Activated T-helper 1 cell treated with anti-CD3 and anti-CD28 coated beads, Interleukin-12 subunit alpha, Interleukin-12 subunit beta, Interleukin-2, Interleukin-4 antibody, amounts not matched to agents 30 ng/mL and 10 ng/mL and 1 ng/mL, durations not matched to agents 14 hours and 24 hours and 36 hours (primary cell): ENCODE data around the gene ANKRD17. TPM values are rescaled to one million over a fixed set of nuclear protein-coding genes. Genes with fewer than 3 reads are reported as not detected.

ENCODE experiments used
- DNase-seq: peaks from one replicate; pipeline ENCODE4 v3.0.0; 2021; ENCODE audit warnings: low spot score
- H3K27ac Mint-ChIP-seq: one replicate; pipeline ENCODE4 v1.8.0; 2021; ENCODE audit warnings: mild to moderate bottlenecking, mixed read lengths
- H3K27me3 Mint-ChIP-seq: one replicate; pipeline ENCODE4 v1.8.0; 2022; ENCODE audit warnings: mild to moderate bottlenecking, moderate library complexity, mixed read lengths; ENCODE audit not compliant: insufficient read depth
- H3K36me3 Mint-ChIP-seq: one replicate; pipeline ENCODE4 v1.8.0; 2021; ENCODE audit warnings: low read depth, mixed read lengths
- H3K4me1 Mint-ChIP-seq: one replicate; pipeline ENCODE4 v1.8.0; 2021; ENCODE audit warnings: low read depth, mixed read lengths
- H3K4me3 Mint-ChIP-seq: one replicate; pipeline ENCODE4 v1.8.0; 2021; ENCODE audit warnings: mild to moderate bottlenecking, moderate library complexity, mixed read lengths
- H3K9me3 Mint-ChIP-seq: one replicate; pipeline ENCODE4 v1.8.0; 2021; ENCODE audit warnings: mixed read lengths
- intact Hi-C: fragments of 100-400 bp; cut with micrococcal nuclease; formaldehyde crosslinking; loops from one replicate; pipeline ENCODE4 v1.15.1; 2024
- total RNA-seq: library from RNA; stranded (reverse); gene quantifications from 2 replicates; pipeline ENCODE4 v1.2.3, GENCODE V29; 2022

Gene ANKRD17
- total RNA-seq, 1 donor from 2014 or later = 68.6 TPM

- H3K9me3 Mint-ChIP-seq = peaks cover 13% of the 10 kb centered on the region
- no peak for DNase-seq
- H3K4me1 Mint-ChIP-seq = peaks cover 7% of the 10 kb centered on the region
- H3K27ac Mint-ChIP-seq = no peak overlapping the region
- H3K27me3 Mint-ChIP-seq = no peaks in the 10 kb centered on the region
- H3K4me3 Mint-ChIP-seq = no peak overlapping the region
- peaks cover 2% of the 10 kb centered on the region for H3K36me3 Mint-ChIP-seq
- intact Hi-C loops = no loop called here
Observed at GRCh38 chr4:73037057-73037456, 221.5 kb downstream of the ANKRD17 start.

GRCh38 chr4:73036123-73036522 lies 222.5 kb downstream of the ANKRD17 start:
- no peak for DNase-seq
- Mint-ChIP-seq H3K27me3 (no peaks in the 10 kb centered on the region), H3K9me3 (peaks cover 13% of the 10 kb centered on the region), H3K4me3 (no peak overlapping the region), H3K27ac (no peak overlapping the region), H3K36me3 (peaks cover 2% of the 10 kb centered on the region), H3K4me1 (peaks cover 7% of the 10 kb centered on the region)
- intact Hi-C loops = no loop called here

GRCh38 chr4:73034896-73035295 lies 223.7 kb downstream of the ANKRD17 start:
- H3K4me1 Mint-ChIP-seq = peaks cover 7% of the 10 kb centered on the region

GRCh38 chr4:73028621-73029020 lies 230.0 kb downstream of the ANKRD17 start:
- H3K4me1 Mint-ChIP-seq = no peaks in the 10 kb centered on the region
- peaks cover 3% of the 10 kb centered on the region for H3K27me3 Mint-ChIP-seq
- intact Hi-C loops = no loop called here
- no peak overlapping the region for H3K4me3 Mint-ChIP-seq
- H3K9me3 Mint-ChIP-seq = no peaks in the 10 kb centered on the region
- H3K27ac Mint-ChIP-seq = no peak overlapping the region
- no peak for DNase-seq
- H3K36me3 Mint-ChIP-seq = no peaks in the 10 kb centered on the region

More at GRCh38 chr4:73034896-73035295, 223.7 kb downstream of the ANKRD17 start:
- Mint-ChIP-seq H3K27me3 (no peaks in the 10 kb centered on the region), H3K27ac (no peak overlapping the region), H3K4me3 (no peak overlapping the region), H3K36me3 (peaks cover 2% of the 10 kb centered on the region), H3K9me3 (peaks cover 13% of the 10 kb centered on the region)
- no peak for DNase-seq
- intact Hi-C loops = no loop called here

Other genes starting within 250 kb of the ANKRD17 start
- gene COX18, start 189.1 kb downstream of the ANKRD17 start, total RNA-seq = 19.9 and 22.2 TPM in 2 replicates
- not detected in 2 replicates for gene ALB, start 145.5 kb upstream of the ANKRD17 start, total RNA-seq
- not detected in 2 replicates for gene AFP, start 177.4 kb upstream of the ANKRD17 start, total RNA-seq
- gene AFM, start 222.9 kb upstream of the ANKRD17 start, total RNA-seq = not detected in 2 replicates